Body of pancreas (tissue), 4 donors: Measurements from ENCODE around the gene RNF225.

Source experiments
- POLR2A ChIP-seq, 3 donors: fragments of 450-650 bp; IDR thresholded peaks; one replicate each; pipeline ENCODE4 v1.6.1; 2016; ENCODE audit warnings: antibody characterized with exemption in 3 of 3, mild to moderate bottlenecking in 2 of 3
- TF ChIP-seq, protein P1 (sequence below), 7 experiments: fragments of 450-650 bp in 4 of 7; fragments of 200-600 bp in 3 of 7; sonication (generic) in 3 of 7; IDR thresholded peaks; one replicate each; pipeline ENCODE4 v1.5.1; 2016 to 2019; ENCODE audit warnings: antibody characterized with exemption in 7 of 7

DNA sequence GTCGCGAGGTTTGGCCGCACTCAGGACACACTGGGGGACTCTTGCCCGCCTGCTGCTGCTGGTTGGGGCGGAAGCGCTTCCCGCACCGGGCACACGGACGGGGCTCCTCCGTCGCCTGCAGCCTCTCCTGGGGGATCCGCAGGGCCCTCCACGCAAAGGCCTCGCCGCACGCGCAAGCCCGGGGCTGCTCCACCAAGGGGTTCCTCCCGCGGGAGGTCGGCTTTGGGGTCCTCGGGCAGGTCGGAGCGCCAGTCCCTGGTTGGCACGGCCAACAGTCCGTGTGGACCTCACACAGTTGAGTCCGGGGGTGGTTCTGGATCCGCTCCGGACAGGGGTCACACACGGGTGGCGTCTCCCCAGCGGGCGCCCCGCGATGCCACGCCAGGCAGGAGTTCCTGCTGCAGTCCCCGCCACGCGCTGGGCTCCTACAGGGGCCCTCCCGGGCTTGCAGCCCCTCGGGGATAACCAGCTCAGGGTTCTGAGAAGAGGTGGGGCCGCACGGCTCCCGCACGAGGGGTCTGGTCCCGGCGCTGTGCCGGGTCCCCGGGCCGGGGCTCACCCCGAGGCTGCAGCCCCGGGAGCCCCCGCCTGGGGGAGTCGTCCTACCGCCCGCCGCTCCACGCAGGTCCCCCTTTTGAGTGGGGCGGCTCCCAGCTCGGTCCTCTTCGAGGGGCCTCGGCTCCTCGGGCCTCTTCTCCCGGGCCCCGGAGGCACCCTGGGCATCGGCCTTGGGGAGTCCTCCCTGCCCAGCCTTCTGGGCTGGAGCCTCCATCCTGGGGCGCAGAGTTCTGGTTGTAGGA lies 26.7 kb upstream of the RNF225 start:
- TF ChIP-seq, protein P1, sequence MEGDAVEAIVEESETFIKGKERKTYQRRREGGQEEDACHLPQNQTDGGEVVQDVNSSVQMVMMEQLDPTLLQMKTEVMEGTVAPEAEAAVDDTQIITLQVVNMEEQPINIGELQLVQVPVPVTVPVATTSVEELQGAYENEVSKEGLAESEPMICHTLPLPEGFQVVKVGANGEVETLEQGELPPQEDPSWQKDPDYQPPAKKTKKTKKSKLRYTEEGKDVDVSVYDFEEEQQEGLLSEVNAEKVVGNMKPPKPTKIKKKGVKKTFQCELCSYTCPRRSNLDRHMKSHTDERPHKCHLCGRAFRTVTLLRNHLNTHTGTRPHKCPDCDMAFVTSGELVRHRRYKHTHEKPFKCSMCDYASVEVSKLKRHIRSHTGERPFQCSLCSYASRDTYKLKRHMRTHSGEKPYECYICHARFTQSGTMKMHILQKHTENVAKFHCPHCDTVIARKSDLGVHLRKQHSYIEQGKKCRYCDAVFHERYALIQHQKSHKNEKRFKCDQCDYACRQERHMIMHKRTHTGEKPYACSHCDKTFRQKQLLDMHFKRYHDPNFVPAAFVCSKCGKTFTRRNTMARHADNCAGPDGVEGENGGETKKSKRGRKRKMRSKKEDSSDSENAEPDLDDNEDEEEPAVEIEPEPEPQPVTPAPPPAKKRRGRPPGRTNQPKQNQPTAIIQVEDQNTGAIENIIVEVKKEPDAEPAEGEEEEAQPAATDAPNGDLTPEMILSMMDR (IDR thresholded peaks at IDR 0.05): no peak
- TF ChIP-seq POLR2A (IDR thresholded peaks at IDR 0.05): no peak
